Measurements from ENCODE around the gene WIPF3. TPM values are rescaled to one million over a fixed set of nuclear protein-coding genes. Genes with fewer than 3 reads are reported as not detected.

WIPF3 gene
- total RNA-seq, 6 experiments from 2014 or later: 0.64 to 4.1 (median 0.93) TPM

- Histone ChIP-seq H3K4me1 (no peaks in the 10 kb centered on the region), H3K9me3 (no peaks in the 10 kb centered on the region), H3K27me3 (no peaks in the 10 kb centered on the region), H3K36me3 (no peaks in the 10 kb centered on the region), H3K27ac (no peak overlapping the region), H3K4me3 (no peak overlapping the region)
- 71% methylated on average over 3 of the region's 4 CpGs for WGBS (ENCODE audit: insufficient coverage, low coverage, low lambda C conversion rate, missing lambda C conversion rate)
- intact Hi-C loops (cut with DNase I): loop anchor here in 1 of 2 donors (10.0 kb wide), 1 partner anchor 269 kb away; no protein-coding TSS in a partner anchor
- ATAC-seq: no peak
- TF ChIP-seq, protein P1, sequence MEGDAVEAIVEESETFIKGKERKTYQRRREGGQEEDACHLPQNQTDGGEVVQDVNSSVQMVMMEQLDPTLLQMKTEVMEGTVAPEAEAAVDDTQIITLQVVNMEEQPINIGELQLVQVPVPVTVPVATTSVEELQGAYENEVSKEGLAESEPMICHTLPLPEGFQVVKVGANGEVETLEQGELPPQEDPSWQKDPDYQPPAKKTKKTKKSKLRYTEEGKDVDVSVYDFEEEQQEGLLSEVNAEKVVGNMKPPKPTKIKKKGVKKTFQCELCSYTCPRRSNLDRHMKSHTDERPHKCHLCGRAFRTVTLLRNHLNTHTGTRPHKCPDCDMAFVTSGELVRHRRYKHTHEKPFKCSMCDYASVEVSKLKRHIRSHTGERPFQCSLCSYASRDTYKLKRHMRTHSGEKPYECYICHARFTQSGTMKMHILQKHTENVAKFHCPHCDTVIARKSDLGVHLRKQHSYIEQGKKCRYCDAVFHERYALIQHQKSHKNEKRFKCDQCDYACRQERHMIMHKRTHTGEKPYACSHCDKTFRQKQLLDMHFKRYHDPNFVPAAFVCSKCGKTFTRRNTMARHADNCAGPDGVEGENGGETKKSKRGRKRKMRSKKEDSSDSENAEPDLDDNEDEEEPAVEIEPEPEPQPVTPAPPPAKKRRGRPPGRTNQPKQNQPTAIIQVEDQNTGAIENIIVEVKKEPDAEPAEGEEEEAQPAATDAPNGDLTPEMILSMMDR (IDR thresholded peaks at IDR 0.05): no peak
- TF ChIP-seq POLR2A (IDR thresholded peaks at IDR 0.05): no peak
- DNase-seq: no peak
Observed at GRCh38 chr7:29914180-29914579, 107.9 kb downstream of the WIPF3 start.

GRCh38 chr7:29915481-29916215, 109.3 kb downstream of the WIPF3 start:
- WGBS (ENCODE audit: insufficient coverage, low coverage, low lambda C conversion rate, missing lambda C conversion rate): 42% methylated on average over 5 of the region's 7 CpGs
- TF ChIP-seq POLR2A (IDR thresholded peaks at IDR 0.05): no peak
- TF ChIP-seq, protein P1 (IDR thresholded peaks at IDR 0.05): no peak
- no peaks in the 10 kb centered on the region for H3K9me3 ChIP-seq
- ATAC-seq (no peak), DNase-seq (no peak)
- intact Hi-C loops (cut with DNase I): loop anchor here in 1 of 2 donors (10.0 kb wide), 1 partner anchor 271 kb away; no protein-coding TSS in a partner anchor
- H3K4me3 ChIP-seq: no peak overlapping the region
- H3K36me3 ChIP-seq: no peaks in the 10 kb centered on the region
- no peaks in the 10 kb centered on the region for H3K27me3 ChIP-seq
- H3K27ac ChIP-seq: no peak overlapping the region
- no peaks in the 10 kb centered on the region for H3K4me1 ChIP-seq

GRCh38 chr7:29917641-29918040, 111.3 kb downstream of the WIPF3 start:
- ATAC-seq: no peak
- H3K27ac ChIP-seq: no peak overlapping the region
- no peaks in the 10 kb centered on the region for H3K27me3 ChIP-seq
- H3K36me3 ChIP-seq: no peaks in the 10 kb centered on the region
- no peaks in the 10 kb centered on the region for H3K9me3 ChIP-seq
- intact Hi-C loops (cut with DNase I): loop anchor here in 1 of 2 donors (10.0 kb wide), 1 partner anchor 273 kb away; no protein-coding TSS in a partner anchor
- no peak for DNase-seq
- 56% methylated on average over 3 of the region's 4 CpGs for WGBS (ENCODE audit: insufficient coverage, low coverage, low lambda C conversion rate, missing lambda C conversion rate)
- peaks cover 0 to 1% (median 0%) of the 10 kb centered on the region in 4 donors for H3K4me1 ChIP-seq
- TF ChIP-seq POLR2A (IDR thresholded peaks at IDR 0.05): no peak
- TF ChIP-seq, protein P1 (IDR thresholded peaks at IDR 0.05): no peak
- H3K4me3 ChIP-seq: no peak overlapping the region

DNA sequence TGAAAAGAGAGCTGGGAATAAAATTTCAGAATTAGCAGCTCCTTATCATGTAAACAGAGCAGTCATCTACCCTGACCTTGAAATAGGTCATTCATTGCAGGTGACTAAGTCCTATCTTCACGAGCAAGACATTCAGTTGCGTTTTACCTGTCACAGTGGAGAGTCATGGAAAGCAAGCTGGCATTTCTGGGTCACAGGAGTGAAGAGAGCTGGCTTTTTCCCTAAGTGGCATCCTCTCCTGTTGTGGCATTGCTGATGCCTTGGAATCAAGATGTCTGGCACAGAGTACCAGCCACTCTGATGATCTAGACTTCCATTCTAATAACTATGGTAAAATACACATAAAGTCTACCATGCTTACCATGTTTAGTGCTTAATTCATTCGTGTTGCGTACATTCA, 112.5 kb downstream of the WIPF3 start:
- Histone ChIP-seq H3K27ac (no peak overlapping the region), H3K4me3 (no peak overlapping the region), H3K4me1 (peaks cover 0 to 1% (median 0%) of the 10 kb centered on the region in 4 donors), H3K27me3 (no peaks in the 10 kb centered on the region), H3K9me3 (no peaks in the 10 kb centered on the region), H3K36me3 (no peaks in the 10 kb centered on the region)
- DNase-seq: no peak
- 64% methylated on average over 4 of the region's 4 CpGs for WGBS (ENCODE audit: insufficient coverage, low coverage, low lambda C conversion rate, missing lambda C conversion rate)
- intact Hi-C loops (cut with DNase I): loop anchor here in 1 of 2 donors (10.0 kb wide), 1 partner anchor 274 kb away; no protein-coding TSS in a partner anchor
- TF ChIP-seq, protein P1 (IDR thresholded peaks at IDR 0.05): no peak
- TF ChIP-seq POLR2A (IDR thresholded peaks at IDR 0.05): no peak
- ATAC-seq: no peak

Data from right lobe of liver (tissue), 6 donors.